GM12865 (cell line): Measurements from ENCODE around the gene HPCA.

Source experiments
- DNase-seq: peaks from one replicate; pipeline ENCODE4 v3.0.0; 2010; ENCODE audit warnings: low read depth
- H3K4me3 ChIP-seq: 2 replicates; pipeline ENCODE4 v1.5.1; 2011; ENCODE audit warnings: mild to moderate bottlenecking, low read depth, low read length, control low read depth
- TF ChIP-seq, protein P1 (sequence below): IDR thresholded peaks from 2 replicates; pipeline ENCODE4 v1.5.1; 2011; ENCODE audit warnings: low read length, control low read depth, low read depth, inconsistent platforms; ENCODE audit not compliant: insufficient read depth; ENCODE audit errors: missing control alignments

HPCA gene

DNA sequence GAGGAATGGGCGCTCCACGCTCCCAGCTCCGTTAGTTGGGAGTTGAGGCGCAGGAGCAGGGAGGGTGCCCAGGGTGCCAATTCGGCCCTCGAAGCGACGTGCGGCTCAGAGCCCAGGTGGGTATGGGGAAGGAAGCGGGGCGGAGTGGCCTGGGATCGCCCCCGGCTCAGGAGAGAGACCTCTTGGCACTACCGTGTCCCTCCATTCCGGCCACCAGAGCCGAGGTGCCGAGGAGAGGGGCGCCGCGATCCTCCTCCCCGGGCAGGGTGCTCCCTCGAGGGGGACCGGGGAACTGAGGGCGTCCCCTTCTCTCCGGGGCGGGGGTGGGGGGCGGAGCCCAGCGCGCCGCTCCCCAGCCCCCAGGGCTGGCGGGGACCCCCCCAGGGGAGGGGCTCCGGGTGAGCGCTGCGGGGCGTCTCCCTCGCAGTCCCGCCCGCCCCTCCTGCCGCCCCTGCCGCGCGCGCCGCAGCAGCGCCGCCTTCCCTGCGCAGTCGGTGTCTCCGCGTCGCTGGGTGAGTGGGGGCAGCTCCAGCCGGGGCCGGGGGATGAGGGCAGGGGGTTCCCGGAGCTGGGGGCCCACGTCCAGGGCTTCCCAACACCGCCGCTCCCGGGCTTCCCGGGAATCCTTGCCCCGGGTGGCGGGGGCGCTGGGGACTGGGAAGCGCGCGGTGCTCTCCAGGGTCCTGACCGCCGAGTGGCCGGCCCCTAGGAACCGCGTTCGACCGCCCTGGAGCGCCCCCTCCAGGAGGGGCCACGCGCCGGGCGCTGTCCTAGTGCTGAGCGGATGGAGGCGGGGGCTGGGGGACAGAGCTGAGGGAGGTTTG is at the start of gene HPCA:
Gene HPCA (plus strand): TSS at position 488 of the 824 bp plus-strand sequence. CDS start 2,408 bp downstream, outside the sequence.
- no peak within 1 kb of the TSS for H3K4me3 ChIP-seq
- TF ChIP-seq, protein P1, sequence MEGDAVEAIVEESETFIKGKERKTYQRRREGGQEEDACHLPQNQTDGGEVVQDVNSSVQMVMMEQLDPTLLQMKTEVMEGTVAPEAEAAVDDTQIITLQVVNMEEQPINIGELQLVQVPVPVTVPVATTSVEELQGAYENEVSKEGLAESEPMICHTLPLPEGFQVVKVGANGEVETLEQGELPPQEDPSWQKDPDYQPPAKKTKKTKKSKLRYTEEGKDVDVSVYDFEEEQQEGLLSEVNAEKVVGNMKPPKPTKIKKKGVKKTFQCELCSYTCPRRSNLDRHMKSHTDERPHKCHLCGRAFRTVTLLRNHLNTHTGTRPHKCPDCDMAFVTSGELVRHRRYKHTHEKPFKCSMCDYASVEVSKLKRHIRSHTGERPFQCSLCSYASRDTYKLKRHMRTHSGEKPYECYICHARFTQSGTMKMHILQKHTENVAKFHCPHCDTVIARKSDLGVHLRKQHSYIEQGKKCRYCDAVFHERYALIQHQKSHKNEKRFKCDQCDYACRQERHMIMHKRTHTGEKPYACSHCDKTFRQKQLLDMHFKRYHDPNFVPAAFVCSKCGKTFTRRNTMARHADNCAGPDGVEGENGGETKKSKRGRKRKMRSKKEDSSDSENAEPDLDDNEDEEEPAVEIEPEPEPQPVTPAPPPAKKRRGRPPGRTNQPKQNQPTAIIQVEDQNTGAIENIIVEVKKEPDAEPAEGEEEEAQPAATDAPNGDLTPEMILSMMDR, result peak; percentile 46
- peak; percentile 26 for DNase-seq

DNA sequence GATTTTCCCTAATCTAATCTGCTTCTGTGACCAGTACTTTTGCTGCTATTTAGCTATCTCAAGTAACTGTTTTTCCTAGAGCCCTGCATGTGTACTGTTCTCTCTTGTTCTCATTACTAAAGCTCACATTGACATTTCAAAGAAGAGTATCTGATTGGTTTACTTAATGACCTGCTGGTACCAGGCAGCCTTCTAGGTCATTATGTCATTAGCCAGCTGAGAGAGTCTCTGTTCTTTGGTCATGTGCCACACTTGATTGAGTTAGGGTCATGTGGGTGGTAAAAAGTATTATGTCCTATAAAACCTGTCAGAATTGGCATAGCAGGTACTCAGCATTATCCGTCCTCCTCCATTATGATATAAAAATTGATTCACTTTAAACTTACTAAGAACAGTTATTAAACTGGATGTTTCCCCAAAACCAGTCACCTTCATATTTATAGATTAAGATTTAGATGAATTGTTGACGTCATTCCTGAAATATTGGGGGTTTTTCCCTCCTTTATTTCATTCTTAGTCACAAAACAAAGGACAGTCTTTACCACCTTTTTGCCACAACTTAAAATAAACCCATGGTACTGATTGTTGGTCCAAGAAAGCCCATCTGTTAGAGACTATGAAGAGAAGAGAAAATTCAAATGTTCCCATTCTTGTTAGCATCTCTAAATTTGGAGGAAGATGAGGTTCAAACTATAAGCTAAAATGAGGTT is 37.8 kb upstream of the HPCA start:
- DNase-seq, result peak; percentile 24
- TF ChIP-seq, protein P1, result no peak
- no peak overlapping the region for H3K4me3 ChIP-seq

DNA sequence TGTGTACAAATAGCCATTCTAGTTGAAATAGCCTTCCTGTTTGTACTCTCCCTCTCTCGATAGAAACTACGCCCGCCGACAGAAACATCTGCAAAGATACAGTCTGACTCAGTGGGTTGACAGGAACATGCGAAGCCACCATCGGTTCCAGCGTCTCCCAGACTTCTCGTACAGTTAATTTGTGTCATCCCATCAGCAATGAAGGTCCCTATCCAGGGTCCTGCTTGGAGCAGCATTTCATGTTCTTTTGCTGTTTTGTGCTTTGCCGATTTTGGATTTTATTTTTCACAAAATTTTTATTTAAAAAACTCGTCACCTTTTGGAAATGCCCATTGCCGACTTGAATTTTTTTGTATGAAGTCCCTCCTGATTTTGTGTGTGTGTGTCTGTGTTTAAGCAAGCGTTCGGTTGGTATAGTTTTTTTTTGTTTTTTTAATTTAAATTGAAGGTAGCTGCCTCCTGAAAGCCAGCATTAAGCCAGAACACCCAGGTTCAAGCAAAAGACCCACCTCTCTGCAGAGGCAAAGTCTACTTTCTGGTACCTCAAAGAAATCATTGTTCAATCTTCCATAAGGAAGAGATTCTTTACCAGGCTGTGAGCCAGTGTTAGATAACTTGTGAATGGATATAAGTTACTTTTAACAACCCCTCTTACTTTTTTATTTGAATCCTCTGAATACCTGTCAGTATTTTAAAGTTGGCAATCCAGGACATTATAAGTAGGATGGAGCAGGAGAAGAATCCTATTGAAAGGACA is 30.3 kb upstream of the HPCA start:
- H3K4me3 ChIP-seq, result no peak overlapping the region
- no peak for DNase-seq
- TF ChIP-seq, protein P1, result no peak

DNA sequence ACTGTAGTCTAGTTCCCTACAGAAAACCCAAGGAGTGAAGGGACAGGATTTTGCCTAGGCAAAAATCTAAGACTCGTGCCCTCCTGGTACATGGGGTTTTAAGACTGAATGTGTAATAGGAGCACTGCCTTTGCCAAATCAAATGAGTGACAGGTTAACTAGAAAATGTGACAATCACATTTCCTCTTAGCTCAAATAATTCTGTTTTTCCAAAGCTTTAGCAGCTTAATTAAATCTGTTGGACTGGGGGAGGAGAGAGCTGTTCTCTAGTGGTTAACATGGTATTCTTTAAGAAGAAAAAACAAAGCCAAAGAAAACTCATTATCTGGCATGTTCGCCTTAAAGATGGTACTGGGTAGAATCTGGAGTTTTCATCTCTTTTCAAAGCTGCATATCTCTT is 28.2 kb upstream of the HPCA start:
- TF ChIP-seq, protein P1, result no peak
- H3K4me3 ChIP-seq, result no peak overlapping the region
- DNase-seq, result no peak

DNA sequence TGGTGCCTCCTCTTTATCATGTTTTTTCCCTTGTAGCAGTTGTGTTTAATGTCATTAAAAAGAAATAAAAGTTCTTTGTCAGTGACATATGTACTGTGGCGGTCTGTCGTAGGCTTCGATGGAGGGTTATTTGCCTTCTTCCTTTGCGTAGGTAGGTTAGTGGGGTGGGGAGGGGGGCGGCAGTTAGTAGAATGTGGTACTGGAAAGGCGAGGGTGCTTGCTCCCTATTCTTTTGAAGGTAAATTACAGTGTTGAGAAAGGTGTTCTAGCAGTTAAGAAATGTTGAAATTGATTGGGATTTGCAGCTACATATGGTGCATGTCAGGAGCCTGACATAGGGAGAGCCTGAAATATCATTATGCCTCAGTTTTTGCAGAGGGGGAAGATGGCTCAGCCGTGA is 27.5 kb upstream of the HPCA start:
- H3K4me3 ChIP-seq, result no peak overlapping the region
- TF ChIP-seq, protein P1, result no peak
- DNase-seq, result no peak

DNA sequence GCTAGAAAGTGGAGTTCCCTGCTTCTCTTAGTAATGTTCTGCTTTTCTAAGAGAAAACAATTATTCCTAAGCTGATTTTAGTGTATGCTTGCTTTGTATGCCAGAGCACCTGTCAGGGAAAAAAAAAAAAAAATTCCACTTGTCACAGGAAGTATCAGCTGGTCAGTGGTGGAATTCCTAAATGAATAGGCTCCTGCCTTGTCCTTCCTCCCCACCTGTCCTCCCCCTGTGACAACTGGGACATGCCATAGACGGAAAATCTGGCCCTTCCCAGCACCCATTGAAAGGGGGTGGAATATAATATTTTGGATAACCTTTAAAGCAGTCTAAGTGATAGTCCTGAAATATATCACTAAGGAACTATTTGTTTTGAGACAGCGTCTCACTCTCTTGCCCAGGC is 26.4 kb upstream of the HPCA start:
- TF ChIP-seq, protein P1, result no peak
- no peak overlapping the region for H3K4me3 ChIP-seq
- no peak for DNase-seq
